AG09319 (cell line): ENCODE data around the gene FANK1.

Source experiments
- DNase-seq: peaks from one replicate; pipeline ENCODE4 v3.0.0-alpha.2; 2010; ENCODE audit warnings: low read depth; ENCODE audit errors: extremely low read depth
- TF ChIP-seq, protein P1 (sequence below): IDR thresholded peaks from 2 replicates; pipeline ENCODE4 v1.5.1; 2011; ENCODE audit warnings: low read depth, mild to moderate bottlenecking, inconsistent platforms, low read length, moderate library complexity

The FANK1 gene

DNA sequence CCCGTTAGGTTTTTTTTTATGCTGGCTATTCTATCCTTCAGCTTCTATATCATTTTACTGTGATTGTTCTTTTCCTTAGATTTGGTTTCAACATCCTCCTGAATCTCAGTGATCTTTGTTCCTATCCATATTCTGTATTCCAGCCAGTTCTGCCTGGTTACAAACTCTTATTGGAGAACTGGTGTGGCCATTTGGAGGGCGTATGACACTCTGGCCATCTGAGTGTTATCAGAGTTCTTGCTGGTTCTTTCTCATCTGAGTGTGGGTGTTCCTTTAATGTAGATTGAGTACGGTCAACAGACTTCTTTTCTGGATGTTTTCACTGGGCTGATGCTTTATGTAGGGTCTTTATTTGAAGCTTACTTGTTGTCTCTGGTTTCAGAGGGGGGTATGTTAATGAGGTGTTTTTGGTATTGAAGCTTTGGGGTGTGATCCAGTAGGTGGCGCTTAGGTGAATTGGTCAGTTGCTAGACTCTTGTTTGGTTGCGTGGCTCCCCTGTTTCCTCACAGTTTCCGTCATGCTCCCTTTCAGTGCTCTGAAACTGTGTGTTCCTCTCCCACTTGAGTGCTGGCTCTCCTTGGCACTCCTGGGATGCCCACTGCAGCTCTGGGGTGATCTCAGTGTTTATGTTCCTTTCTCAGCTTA is 80.7 kb downstream of the FANK1 start:
- TF ChIP-seq, protein P1, sequence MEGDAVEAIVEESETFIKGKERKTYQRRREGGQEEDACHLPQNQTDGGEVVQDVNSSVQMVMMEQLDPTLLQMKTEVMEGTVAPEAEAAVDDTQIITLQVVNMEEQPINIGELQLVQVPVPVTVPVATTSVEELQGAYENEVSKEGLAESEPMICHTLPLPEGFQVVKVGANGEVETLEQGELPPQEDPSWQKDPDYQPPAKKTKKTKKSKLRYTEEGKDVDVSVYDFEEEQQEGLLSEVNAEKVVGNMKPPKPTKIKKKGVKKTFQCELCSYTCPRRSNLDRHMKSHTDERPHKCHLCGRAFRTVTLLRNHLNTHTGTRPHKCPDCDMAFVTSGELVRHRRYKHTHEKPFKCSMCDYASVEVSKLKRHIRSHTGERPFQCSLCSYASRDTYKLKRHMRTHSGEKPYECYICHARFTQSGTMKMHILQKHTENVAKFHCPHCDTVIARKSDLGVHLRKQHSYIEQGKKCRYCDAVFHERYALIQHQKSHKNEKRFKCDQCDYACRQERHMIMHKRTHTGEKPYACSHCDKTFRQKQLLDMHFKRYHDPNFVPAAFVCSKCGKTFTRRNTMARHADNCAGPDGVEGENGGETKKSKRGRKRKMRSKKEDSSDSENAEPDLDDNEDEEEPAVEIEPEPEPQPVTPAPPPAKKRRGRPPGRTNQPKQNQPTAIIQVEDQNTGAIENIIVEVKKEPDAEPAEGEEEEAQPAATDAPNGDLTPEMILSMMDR: no peak
- no peak for DNase-seq

DNA sequence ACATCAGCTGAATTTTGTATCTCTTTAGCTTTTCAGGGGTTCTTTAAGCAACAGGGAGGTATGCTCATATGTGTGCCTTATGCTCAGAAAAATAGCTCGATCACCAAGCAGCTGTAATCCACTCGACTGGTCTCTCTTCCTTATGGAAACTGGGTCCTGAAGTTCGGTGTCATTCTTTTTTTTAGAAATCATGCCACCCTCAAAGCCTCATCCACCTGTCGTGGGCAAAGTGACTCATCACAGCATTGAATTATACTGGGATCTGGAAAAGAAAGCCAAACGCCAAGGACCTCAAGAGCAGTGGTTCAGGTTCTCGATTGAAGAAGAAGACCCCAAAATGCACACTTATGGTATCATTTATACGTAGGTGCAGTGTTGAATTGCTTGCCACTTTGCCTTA is 83.6 kb downstream of the FANK1 start:
- TF ChIP-seq, protein P1: no peak
- no peak for DNase-seq

GRCh38 chr10:125980521-125981035 is 84.2 kb downstream of the FANK1 start:
- TF ChIP-seq, protein P1: no peak
- no peak for DNase-seq

- TF ChIP-seq, protein P1: peak; percentile 51
- DNase-seq: peak; percentile 45
Observed at GRCh38 chr10:125982260-125982948, 86.0 kb downstream of the FANK1 start.

GRCh38 chr10:125983161-125983560 is 86.8 kb downstream of the FANK1 start:
- TF ChIP-seq, protein P1: no peak

GRCh38 chr10:125983656-125984055 is 87.3 kb downstream of the FANK1 start:
- TF ChIP-seq, protein P1: no peak
- no peak for DNase-seq

More at GRCh38 chr10:125983161-125983560, 86.8 kb downstream of the FANK1 start:
- DNase-seq: no peak

DNA sequence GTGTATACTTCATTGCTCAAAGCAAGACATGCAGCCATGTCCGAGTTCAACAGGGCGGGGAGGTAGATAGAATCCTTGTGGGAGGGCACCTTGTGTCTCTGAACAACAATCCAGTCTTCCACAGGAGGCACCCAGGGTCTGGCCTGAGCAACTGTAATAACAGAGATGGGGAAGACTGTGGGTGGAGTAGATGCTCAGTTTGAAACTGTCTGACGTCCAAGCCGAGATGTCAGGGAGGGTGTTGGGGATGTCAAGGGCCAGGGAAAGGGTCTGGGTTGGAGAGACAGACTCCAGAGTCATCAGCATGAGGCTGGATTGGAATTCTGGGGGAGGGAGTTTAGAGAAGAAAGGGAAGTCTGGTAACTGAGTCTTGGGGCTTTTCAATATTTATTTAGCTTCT is 88.0 kb downstream of the FANK1 start:
- DNase-seq: no peak
- TF ChIP-seq, protein P1: no peak
